NCI-H2107 treated with DMSO at 0.1 percent for 48 hours (cell line): Measurements from ENCODE around the gene RHOF.

ENCODE experiments used
- DNase-seq: peaks from one replicate; lab custom pipeline; 2025; ENCODE audit not compliant: unreplicated experiment; lab: John Stamatoyannopoulos, UW

Gene RHOF

GRCh38 chr12:121805171-121806008, 11.9 kb upstream of the RHOF start:
- DNase-seq, result no peak

- DNase-seq, result peak; percentile 29
Measured at GRCh38 chr12:121804417-121805111, 11.1 kb upstream of the RHOF start.

- no peak for DNase-seq
Measured at GRCh38 chr12:121803861-121804416, 10.5 kb upstream of the RHOF start, which contains the start of gene SETD1B. SETD1B (plus strand) TSS chr12:121804009; CDS start chr12:121804738, 729 bp downstream.

- DNase-seq, result peak; percentile 96
Measured at GRCh38 chr12:121802843-121803698, 9.6 kb upstream of the RHOF start.

- DNase-seq, result no peak
Measured at GRCh38 chr12:121802485-121802842, 9.0 kb upstream of the RHOF start.

GRCh38 chr12:121801595-121802484, 8.4 kb upstream of the RHOF start:
- DNase-seq, result peak; percentile 87

GRCh38 chr12:121800694-121801594, 7.5 kb upstream of the RHOF start:
- peak; percentile 70 for DNase-seq

- DNase-seq, result peak; percentile 61
Measured at GRCh38 chr12:121799842-121800693, 6.6 kb upstream of the RHOF start.

- DNase-seq, result peak; percentile 71
Measured at GRCh38 chr12:121799156-121799841, 5.8 kb upstream of the RHOF start.

GRCh38 chr12:121798787-121799155, 5.3 kb upstream of the RHOF start:
- DNase-seq, result no peak

- peak; percentile 91 for DNase-seq
Measured at GRCh38 chr12:121797937-121798786, 4.7 kb upstream of the RHOF start.

- peak; percentile 61 for DNase-seq
Measured at GRCh38 chr12:121796855-121797751, 3.6 kb upstream of the RHOF start.

GRCh38 chr12:121795034-121795968, 1.8 kb upstream of the RHOF start:
- DNase-seq, result peak; percentile 57

GRCh38 chr12:121794534-121795033, 1.1 kb upstream of the RHOF start:
- no peak for DNase-seq
